C1 segment of cervical spinal cord (tissue), 14 donors: Measurements from ENCODE around the gene TMPRSS6.
"Not testable (repeated sequence)": the region's sequence is repeated elsewhere in the genome, so short reads cannot be mapped to it uniquely, and the experiment has no call there.

ENCODE experiments used
- DNase-seq, 14 donors: peaks; one replicate each; lab custom pipeline; 2025; lab: John Stamatoyannopoulos, UW

TMPRSS6 gene

GRCh38 chr22:37088750-37089408 lies 20.6 kb downstream of the TMPRSS6 start:
- DNase-seq, result no peak

DNA sequence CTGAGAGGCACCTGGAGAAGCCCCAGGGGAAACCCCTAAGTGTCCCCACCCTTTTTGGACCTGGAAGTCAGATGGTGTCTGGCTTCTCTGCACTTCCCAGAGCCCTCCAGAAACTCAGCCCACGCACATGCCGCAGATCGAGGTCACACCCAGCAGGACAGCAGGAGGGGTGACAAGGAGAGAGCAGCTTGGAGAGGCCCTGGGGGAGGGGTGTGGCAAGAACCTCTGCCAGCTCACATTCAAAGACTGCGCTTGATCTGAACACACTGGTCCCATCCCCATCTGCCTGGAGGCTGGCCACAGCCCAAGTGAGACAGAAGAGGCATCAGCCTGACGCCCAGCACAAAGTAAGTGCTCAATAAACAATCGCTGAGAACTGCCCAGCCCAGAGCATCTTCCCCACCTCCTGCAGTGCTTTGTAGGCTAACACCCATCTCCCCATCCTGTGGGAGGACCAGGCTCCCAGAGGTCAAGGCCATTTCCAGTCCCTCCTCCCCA lies 21.4 kb downstream of the TMPRSS6 start:
- DNase-seq, result no peak

DNA sequence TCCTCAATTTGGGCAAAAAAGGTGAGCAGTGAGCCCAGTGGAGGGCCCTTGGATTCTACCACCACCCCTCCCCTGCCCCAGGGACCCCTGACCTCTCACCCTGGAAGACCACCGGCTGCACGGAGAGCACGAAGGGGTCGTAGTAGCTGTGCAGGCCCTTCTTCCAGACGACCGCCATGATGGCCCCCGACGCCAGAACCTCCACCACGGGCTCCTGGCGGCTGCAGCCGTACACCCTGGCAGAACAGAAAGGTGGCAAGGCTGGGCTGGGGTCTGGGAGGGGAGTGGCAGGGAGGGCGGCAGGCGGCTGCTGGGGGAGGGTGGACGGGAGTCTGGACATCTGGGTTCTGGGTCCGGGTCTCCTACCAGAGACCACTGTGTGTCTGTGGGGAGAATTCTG lies 23.3 kb downstream of the TMPRSS6 start:
- no peak for DNase-seq

GRCh38 chr22:37084385-37084784 lies 25.1 kb downstream of the TMPRSS6 start:
- no peak for DNase-seq

DNA sequence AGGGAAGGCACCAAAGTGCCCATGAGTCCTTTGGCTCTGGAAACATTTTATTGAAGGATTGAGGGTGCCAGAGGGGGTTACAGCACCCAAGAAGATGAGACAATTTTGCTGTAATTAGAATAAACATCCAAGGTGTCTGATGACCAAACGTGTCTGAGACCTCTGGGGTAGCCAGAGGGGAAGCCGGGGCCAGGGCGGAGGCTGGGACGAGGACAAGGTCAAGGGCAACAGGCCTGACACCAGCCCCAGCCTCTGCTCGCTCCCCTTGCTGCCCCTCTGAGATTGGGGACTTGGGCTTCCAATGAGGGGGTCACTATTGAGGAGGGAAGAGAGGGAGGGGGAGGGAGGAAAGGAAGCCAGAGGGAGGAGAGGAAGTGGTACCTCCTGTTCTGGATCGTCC lies 25.6 kb downstream of the TMPRSS6 start:
- DNase-seq, result no peak

GRCh38 chr22:37082251-37082873 lies 27.2 kb downstream of the TMPRSS6 start:
- no peak for DNase-seq

GRCh38 chr22:37080838-37081237 lies 28.7 kb downstream of the TMPRSS6 start:
- DNase-seq, result no peak

DNA sequence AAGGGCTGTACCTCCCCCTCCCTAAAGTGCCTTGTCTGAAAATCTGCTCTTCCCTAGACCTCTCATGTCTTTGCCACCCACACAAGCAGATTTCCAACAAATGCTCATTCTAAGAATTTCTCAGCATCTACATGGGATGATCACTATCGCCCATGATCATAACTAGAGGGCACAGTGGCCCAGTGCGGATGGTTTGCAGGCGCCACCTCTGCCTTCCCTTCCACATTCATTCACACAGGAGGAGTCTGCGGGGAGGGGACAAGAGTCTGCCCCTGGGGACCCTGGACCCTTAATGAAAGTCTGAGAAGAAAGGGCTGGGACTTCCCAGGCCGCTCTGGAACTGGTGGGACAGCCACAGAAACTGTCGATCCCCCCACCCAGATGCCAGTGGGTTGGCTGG lies 29.1 kb downstream of the TMPRSS6 start:
- DNase-seq, result no peak

- DNase-seq, result no peak
Observed at GRCh38 chr22:37079668-37080171, 29.8 kb downstream of the TMPRSS6 start.

- DNase-seq, result no peak
Observed at GRCh38 chr22:37079158-37079557, 30.4 kb downstream of the TMPRSS6 start.

DNA sequence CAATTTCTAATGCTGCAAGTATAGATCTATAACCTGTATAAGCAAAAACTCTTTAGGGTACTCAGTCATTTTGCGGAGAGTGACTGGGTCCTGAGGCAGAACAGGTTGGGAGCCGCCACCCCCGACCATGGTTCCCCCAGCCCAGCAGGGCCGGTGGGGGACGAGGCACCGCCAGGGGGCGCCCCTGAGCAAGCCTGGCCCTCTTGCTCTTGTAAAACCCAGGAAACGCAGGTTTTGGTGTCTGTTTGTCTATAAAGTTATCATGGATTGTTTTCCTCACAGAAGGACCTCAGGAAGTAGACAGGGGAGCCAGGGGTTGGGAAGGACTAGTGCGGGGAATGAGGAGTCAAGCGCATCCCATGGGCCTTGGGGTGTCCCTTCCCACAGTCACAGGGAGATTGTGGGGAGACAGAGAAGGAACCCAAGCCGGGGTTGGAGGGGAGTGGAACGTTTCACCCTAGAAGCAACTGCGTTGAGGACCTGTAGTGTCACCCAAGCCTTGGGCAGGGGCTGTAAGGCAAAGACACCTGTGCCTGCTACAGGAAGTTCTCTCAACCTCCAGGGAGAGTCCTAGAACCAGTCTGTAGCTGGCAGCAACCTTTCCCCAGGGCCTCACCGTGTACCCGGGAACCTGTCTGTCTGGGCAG lies 31.6 kb downstream of the TMPRSS6 start:
- DNase-seq, result peak in 7 of 14 donors; percentile 3 to 40 (median 13)

GRCh38 chr22:37075822-37076433 lies 33.6 kb downstream of the TMPRSS6 start:
- DNase-seq, result no peak

DNA sequence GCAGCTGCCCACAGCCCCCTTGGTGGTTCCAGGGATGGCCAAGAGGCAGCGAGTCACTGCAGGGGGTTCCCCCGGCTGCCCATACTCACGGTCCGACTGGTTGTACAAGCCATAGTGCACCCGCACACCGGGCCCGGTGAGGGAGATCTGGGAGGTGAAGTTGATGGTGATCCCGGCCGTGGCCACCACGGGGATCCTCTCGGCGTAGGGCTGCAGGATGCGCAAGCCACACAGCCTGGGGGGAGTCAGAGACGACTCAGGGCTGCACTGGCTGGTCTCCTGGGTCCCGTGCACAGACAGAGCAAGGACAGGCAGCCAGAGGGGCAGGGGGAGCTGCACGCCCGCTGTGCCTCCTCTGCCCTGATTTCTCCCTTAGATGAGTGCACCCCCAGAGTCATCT lies 34.5 kb downstream of the TMPRSS6 start:
- DNase-seq, result no peak

DNA sequence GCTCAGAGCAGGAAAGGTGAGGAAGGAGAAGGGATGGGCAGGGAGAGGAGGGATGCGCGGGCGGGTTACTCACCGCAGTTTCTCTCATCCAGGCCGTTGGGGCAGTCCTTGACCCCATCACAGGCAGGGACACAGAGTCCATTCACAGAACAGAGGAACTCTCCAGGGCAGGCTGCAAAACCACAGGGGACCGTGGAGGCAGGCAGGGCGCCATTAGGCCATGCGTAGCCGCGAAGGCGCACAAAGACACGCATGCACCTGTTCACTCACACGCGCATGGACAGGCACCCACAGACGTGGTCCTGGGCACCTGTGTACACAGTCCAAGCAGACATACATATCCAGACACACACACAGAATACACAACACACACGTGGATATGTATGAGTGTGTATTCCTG lies 35.0 kb downstream of the TMPRSS6 start:
- DNase-seq, result no peak

GRCh38 chr22:37072673-37073072 lies 36.8 kb downstream of the TMPRSS6 start:
- no peak for DNase-seq

GRCh38 chr22:37071850-37072592 lies 37.5 kb downstream of the TMPRSS6 start:
- not testable (repeated sequence) for DNase-seq

GRCh38 chr22:37070744-37071143 lies 38.8 kb downstream of the TMPRSS6 start:
- DNase-seq, result no peak

DNA sequence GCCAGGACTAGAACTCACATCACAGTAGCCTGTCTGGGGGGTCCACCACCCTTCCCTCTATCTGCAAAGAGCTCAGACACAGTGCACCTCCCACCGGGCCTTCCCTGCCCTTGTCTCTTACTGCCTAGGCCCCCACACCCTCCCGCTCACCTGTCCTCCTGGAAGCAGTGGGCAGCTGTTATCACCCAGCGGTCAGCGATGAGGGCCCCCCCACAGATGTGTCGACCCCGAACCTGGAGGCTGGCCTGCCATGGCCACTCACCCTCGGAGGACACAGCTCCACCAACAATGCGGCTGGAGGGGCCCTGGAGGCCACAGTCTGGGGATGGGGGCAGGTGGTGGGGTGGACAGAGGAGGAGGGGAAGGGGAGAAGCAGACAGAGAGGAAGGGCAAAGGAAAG lies 39.2 kb downstream of the TMPRSS6 start:
- no peak for DNase-seq

GRCh38 chr22:37069719-37070118 lies 39.8 kb downstream of the TMPRSS6 start:
- no peak for DNase-seq

GRCh38 chr22:37069319-37069718 lies 40.2 kb downstream of the TMPRSS6 start:
- DNase-seq, result no peak

GRCh38 chr22:37068859-37069258 lies 40.7 kb downstream of the TMPRSS6 start:
- no peak for DNase-seq

GRCh38 chr22:37067428-37067827 lies 42.1 kb downstream of the TMPRSS6 start:
- no peak for DNase-seq
